Pancreas (tissue), 10 donors: ENCODE measurements around the gene USP11. TPM values are rescaled to one million over a fixed set of nuclear protein-coding genes. Genes with fewer than 3 reads are reported as not detected.

Experiments
- ATAC-seq, 4 donors: fragments of 200-7000 bp; cut with Tn5 transposase; one replicate each; pipeline versions ENCODE4 v1.8.0 to v1.9.1; 2020; ENCODE audit warnings: mild to moderate bottlenecking in 4 of 4, moderate library complexity in 4 of 4
- DNase-seq, 6 donors: peaks; one replicate each; pipeline ENCODE4 v3.0.0-alpha.2; 2020
- FAIRE-seq: peaks from 2 replicates; lab custom pipeline; 2012; peaks lifted over from hg19 to GRCh38; lab: Jason Lieb, UNC
- H3K27ac ChIP-seq, 4 donors: fragments of 200-600 bp; sonication (generic); 1 replicate in 3 of 4; 2 replicates in 1 of 4; pipeline versions ENCODE4 v1.5.0 to v1.8.0; 2020
- H3K27me3 ChIP-seq, 4 donors: fragments of 200-600 bp; one replicate each; pipeline ENCODE4 v1.8.0; 2021
- H3K36me3 ChIP-seq, 3 donors: fragments of 200-600 bp; sonication (generic) in 1 of 3; one replicate each; pipeline versions ENCODE4 v1.5.0 to v1.8.0; 2020 to 2021
- H3K4me1 ChIP-seq, 3 donors: fragments of 200-600 bp; one replicate each; pipeline ENCODE4 v1.8.0; 2021
- H3K4me3 ChIP-seq, 4 donors: fragments of 200-600 bp; sonication (generic) in 2 of 4; one replicate each; pipeline versions ENCODE4 v1.5.0 to v1.8.0; 2020 to 2021
- H3K9me3 ChIP-seq, 4 donors: fragments of 200-600 bp; one replicate each; pipeline ENCODE4 v1.8.0; 2021
- CTCF ChIP-seq, 4 donors: fragments of 200-600 bp; sonication (generic) in 3 of 4; IDR thresholded peaks; one replicate each; pipeline versions ENCODE4 v1.5.0 to v1.8.0; 2021; ENCODE audit warnings: antibody characterized with exemption in 4 of 4
- WGBS, 2 donors: extraction: QIAGEN DNeasy Blood & Tissue Kit; methylation state at CpG; one replicate each; pipeline ENCODE4 v1.1.7; 2013; 5-methylcytosine and 5-hydroxymethylcytosine counted together
- intact Hi-C, 3 donors: fragments of 100-400 bp; cut with DNase I; formaldehyde crosslinking; loops; one replicate each; pipeline versions ENCODE4 v1.11.1 to v1.14.2; 2022
- polyA plus RNA-seq, 2 donors: library from polyadenylated mRNA; stranded (reverse); fragments of 200-250 nt; gene quantifications; one replicate each; pipeline ENCODE4 v1.2.3, GENCODE V29; 2013
- total RNA-seq, 6 donors: library from RNA; stranded (reverse); fragmentation: NEBNext Ultra II Directional in 4 of 6; extraction: Animal tissue kit (Norgen Biotek cat#: 25700) in 4 of 6; gene quantifications; one replicate each; pipeline versions ENCODE4 v1.2.1 to v1.2.4, GENCODE V29; 2021 to 2023
- donor health status: healthy with polysubstance abuse.
- donor health status: DM: no; HTN: no; CAD: no; lungs with moderate emphysema.
- donor health status: DM: no; HTN: no; CAD: no.
- donor health status: control.
- donor health status: control.
- donor health status: Bipolar disorder and iron deficiency.
- donor health status: DM: yes; HTN: yes; CAD: no.
- donor health status: DM: no; HTN: no; CAD: no.
- donor health status: DM: no; HTN: no; CAD: no.
- donor health status: DM: yes; HTN: yes; CAD: no.

USP11 gene
- total and polyA plus RNA-seq, 8 donors, result 17.6 to 58.4 (median 25.3) TPM

- Histone ChIP-seq H3K4me1 (peaks cover 0 to 6% (median 0%) of the 10 kb centered on the region in 3 donors), H3K9me3 (no peaks in the 10 kb centered on the region), H3K4me3 (no peak overlapping the region), H3K36me3 (peaks cover 0 to 35% (median 5%) of the 10 kb centered on the region in 3 donors), H3K27ac (no peak overlapping the region), H3K27me3 (no peaks in the 10 kb centered on the region)
- 89 to 94% methylated on average over 17 of the region's 17 CpGs for WGBS, 2 donors
- ATAC-seq (no peak), DNase-seq (peak in 2 of 6 donors; percentile 35 to 51), FAIRE-seq (no peak)
- no peak for TF ChIP-seq CTCF (IDR thresholded peaks at IDR 0.05)
- intact Hi-C loops, result no loop called here
These were observed 8.4 kb upstream of the USP11 start for GRCh38 chrX:47224266-47224895.

- Histone ChIP-seq H3K36me3 (peaks cover 0 to 35% (median 5%) of the 10 kb centered on the region in 3 donors), H3K4me1 (peaks cover 0 to 6% (median 0%) of the 10 kb centered on the region in 3 donors), H3K9me3 (no peaks in the 10 kb centered on the region), H3K27me3 (no peaks in the 10 kb centered on the region), H3K4me3 (no peak overlapping the region), H3K27ac (no peak overlapping the region)
- DNase-seq (peak in 2 of 6 donors; percentile 20 to 34), ATAC-seq (no peak), FAIRE-seq (no peak)
- 93 to 98% methylated on average over 4 of the region's 4 CpGs for WGBS, 2 donors
- intact Hi-C loops, result no loop called here
- TF ChIP-seq CTCF (IDR thresholded peaks at IDR 0.05), result no peak
These were observed 7.9 kb upstream of the USP11 start for GRCh38 chrX:47224896-47225290.

GRCh38 chrX:47226071-47226470, 6.7 kb upstream of the USP11 start:
- Histone ChIP-seq H3K4me3 (no peak overlapping the region), H3K27me3 (no peaks in the 10 kb centered on the region), H3K27ac (no peak overlapping the region), H3K36me3 (peaks cover 0 to 35% (median 5%) of the 10 kb centered on the region in 3 donors), H3K9me3 (no peaks in the 10 kb centered on the region), H3K4me1 (no peaks in the 10 kb centered on the region)
- DNase-seq (peak in 2 of 6 donors; percentile 53 to 57), FAIRE-seq (no peak), ATAC-seq (no peak)
- TF ChIP-seq CTCF (IDR thresholded peaks at IDR 0.05), result no peak
- WGBS, 2 donors, result 86 to 89% methylated on average over 6 of the region's 6 CpGs
- intact Hi-C loops, result no loop called here

- ATAC-seq (no peak), FAIRE-seq (no peak), DNase-seq (peak in 1 of 6 donors; percentile 46)
- Histone ChIP-seq H3K4me1 (no peaks in the 10 kb centered on the region), H3K27ac (no peak overlapping the region), H3K36me3 (peaks cover 0 to 35% (median 5%) of the 10 kb centered on the region in 3 donors), H3K4me3 (no peak overlapping the region), H3K27me3 (no peaks in the 10 kb centered on the region), H3K9me3 (no peaks in the 10 kb centered on the region)
- no peak for TF ChIP-seq CTCF (IDR thresholded peaks at IDR 0.05)
- intact Hi-C loops, result no loop called here
- 87 to 93% methylated on average over 19 of the region's 19 CpGs for WGBS, 2 donors
These were observed 6.1 kb upstream of the USP11 start for GRCh38 chrX:47226531-47227333.

GRCh38 chrX:47227334-47227583, 5.5 kb upstream of the USP11 start:
- intact Hi-C loops, result no loop called here
- no peaks in the 10 kb centered on the region for H3K4me1 ChIP-seq
- ATAC-seq (no peak), FAIRE-seq (no peak), DNase-seq (no peak)
- TF ChIP-seq CTCF (IDR thresholded peaks at IDR 0.05), result no peak
- WGBS, 2 donors, result 93 to 94% methylated on average over 9 of the region's 9 CpGs
- no peak overlapping the region for H3K4me3 ChIP-seq
- H3K9me3 ChIP-seq, result no peaks in the 10 kb centered on the region
- H3K36me3 ChIP-seq, result peaks cover 0 to 35% (median 5%) of the 10 kb centered on the region in 3 donors
- no peak overlapping the region for H3K27ac ChIP-seq
- no peaks in the 10 kb centered on the region for H3K27me3 ChIP-seq
